ENCODE measurements around the gene CEMIP.

- peak; percentile 48 to 64 for TF ChIP-seq CTCF (IDR thresholded peaks at IDR 0.05)
- no peak for TF ChIP-seq POLR2AphosphoS5 (IDR thresholded peaks at IDR 0.05)
- TF ChIP-seq POLR2A (IDR thresholded peaks at IDR 0.05), result no peak
These were observed 2.6 kb upstream of the CEMIP start for GRCh38 chr15:80776420-80777045.
